IPS-11a (cell line): ENCODE results near the gene TBXAS1.

Experiments
- H3K4me3 ChIP-seq: one replicate; pipeline ENCODE4 v1.5.1; 2013; ENCODE audit warnings: low read depth, low read length, control low read depth

The TBXAS1 gene

DNA sequence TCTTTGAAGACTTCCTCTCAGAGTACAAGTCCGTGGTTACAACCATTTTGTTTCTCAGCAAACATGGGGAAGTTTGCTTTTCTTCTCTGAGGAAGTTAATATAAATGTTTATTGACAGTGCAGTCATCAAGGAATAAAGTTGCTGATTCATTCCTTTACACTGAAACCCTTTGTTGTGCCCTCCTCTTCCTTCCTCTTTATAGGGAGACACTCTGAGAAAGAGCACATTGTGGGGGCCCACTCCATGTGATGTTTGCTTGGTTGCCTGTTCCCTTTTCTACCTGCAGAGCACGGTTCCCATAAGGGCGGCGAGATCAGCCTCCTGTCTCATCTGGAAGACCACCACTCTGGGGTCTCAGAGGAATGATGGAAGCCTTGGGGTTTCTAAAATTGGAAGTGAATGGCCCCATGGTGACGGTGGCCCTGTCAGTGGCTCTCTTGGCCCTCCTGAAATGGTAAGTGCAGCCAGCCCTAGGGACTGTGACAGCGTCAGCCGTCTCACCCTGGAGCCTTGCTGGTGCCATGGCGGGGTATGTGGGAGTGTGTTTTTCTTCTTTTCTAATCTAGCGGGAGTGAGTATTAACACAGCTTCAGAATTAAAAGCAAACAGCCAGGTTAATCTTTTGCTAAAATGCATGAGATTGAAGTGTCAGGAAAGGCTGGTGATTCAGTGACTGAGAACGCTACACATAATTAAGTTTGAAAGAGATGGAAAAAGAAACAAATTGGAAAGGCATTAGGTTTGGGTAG lies at the start of gene TBXAS1:
Gene TBXAS1 (plus strand): TSS at position 240 of the 750 bp plus-strand sequence. CDS start 127 bp downstream, at position 367.
- H3K4me3 ChIP-seq: no peak within 1 kb of the TSS

DNA sequence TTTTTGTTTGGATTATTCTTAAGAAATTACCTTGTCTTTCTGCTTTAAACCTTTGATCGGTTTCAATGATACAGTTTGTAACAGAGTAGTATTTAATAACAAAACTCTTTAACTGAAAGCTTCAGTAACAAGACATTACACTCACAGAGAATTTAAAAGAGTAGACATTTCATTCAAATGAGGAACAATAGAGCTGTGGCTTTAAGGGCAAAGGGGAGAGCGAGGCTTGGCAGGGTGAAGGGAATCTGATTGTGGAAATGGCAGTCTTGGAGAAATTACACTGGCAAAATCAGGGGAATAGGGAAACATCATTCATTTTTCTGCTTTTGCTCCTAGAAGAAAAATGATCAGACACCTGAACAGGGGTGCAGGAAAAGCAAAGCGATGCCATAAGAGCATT lies 46.1 kb upstream of the TBXAS1 start:
- no peak overlapping the region for H3K4me3 ChIP-seq

DNA sequence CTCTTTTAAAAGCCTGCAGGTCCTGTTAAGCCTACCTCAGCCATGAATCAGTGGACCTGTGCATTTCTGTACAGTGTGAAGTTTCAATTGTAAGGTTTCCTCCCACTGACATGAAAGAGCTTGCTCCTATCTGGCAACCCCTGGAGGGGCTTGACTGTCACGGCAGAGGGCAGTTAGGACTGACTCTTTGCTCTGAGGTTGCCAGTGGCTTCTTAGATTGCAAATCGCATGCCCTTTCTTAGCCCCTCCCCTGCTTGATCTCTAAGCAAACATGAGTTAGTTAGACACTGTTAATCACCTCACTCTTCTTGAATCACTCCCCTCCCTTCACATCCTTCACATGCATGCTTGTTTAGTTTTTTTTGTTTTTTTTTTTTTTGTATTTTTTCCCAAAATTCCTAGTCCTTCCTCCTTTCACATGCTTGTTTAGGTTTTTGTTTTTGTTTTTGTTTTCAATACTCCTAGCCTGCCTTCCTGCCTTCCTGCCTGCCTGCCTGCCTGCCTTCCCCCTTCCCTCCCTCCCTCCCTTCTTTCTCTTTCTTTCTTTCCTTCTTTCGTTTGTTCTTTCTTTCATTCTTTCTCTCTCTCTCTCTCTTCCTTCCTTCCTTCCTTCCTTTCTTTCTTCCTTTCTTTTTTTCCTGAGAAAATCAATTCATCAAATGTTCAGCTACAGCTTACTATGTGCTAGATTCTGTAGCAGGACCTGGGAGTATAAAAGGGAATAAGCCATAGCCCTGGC lies 45.2 kb upstream of the TBXAS1 start:
- no peak overlapping the region for H3K4me3 ChIP-seq

DNA sequence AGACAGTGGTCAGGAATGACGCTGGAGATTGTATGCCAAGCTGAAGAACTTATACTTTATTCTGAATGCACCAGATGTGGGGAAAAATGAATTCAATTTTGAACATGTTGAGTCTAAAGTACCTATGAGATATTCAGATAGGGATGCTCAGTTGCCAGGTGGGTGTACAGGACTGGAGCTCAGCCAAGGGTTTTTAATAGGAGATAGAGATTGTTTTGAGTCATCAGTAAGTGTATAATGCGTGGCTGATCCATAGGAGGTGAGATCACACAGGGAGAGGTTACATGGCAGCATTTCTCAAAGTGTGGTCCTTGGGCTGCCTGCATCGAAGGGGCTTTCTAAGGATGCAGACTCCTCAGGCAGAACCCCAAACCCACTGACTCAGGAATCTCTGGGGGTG lies 44.4 kb upstream of the TBXAS1 start:
- no peak overlapping the region for H3K4me3 ChIP-seq

DNA sequence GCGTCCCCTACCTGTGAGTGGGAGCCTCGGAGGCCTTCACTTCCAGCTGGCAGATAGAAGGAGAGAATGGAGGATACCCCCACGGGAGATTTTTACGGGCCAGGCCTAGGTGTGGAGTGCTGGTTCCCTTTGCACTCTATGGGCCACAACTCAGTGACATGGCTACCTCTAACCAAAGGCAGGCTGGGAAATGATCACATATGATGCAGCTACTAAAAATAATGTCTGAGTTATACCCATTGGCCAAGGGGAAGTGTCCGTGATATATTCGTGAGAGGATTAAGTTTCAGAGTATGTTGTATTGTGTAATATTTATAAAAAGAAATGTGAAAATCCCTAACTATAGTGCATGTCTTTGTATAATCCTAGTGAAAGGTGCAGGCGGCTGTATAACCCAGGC lies 37.7 kb upstream of the TBXAS1 start:
- no peak overlapping the region for H3K4me3 ChIP-seq

DNA sequence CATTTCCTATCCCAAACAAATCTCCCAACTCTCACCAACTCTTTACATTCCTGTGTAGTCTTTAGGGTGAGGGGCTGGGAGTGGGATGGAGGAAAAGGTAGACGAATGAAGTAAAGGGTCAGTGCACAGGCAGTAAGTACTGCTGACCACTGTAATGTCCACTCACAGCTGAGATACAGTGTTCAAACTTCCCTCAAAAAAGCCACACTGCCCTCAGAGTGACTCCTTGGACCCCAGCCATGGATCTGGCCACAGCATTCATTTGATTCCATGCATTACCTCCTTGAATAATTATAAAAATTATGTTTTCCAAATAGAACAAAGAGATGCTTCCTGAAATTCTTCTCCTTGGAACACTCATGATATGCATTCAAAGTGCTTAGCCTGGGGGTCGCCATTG lies 31.5 kb upstream of the TBXAS1 start:
- no peak overlapping the region for H3K4me3 ChIP-seq

DNA sequence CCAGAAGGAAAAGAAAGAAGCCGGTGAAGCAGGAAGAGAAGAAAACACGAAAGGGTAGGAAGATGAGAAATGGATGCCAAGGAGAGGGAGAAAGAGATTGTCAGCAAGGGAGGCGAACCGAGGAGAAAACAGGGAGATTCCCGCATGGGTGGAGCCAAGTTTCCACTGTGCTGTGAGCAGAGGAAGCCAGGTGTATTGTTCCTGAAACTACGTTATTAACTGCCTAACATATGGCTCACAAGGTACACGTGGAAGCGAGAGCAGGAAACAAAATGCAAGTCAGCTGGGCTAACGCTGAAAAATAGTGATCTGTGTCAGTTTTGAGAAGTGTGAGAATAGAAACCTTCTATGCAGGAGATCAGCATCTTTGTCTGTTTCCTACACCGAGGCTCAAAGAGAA lies 30.8 kb upstream of the TBXAS1 start:
- H3K4me3 ChIP-seq: no peak overlapping the region

DNA sequence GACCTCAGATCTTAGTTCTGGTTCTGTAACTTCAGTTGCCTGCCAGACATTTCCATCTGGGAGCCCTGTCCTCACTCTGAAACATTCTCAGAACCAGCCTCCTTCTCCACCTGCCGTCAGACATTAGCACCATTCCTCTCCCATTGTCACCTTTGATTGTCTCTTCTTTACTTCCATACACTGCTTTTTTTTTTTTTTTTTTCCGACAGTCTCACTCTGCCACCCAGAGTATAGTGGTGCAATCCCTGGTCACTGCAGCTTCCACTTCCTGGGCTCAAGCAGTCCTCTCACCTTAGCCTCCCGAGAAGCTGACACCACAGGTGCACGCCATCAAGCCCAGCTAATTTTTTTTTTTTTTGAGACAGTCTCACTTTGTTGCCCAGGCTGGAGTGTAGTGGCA lies 30.2 kb upstream of the TBXAS1 start:
- no peak overlapping the region for H3K4me3 ChIP-seq

DNA sequence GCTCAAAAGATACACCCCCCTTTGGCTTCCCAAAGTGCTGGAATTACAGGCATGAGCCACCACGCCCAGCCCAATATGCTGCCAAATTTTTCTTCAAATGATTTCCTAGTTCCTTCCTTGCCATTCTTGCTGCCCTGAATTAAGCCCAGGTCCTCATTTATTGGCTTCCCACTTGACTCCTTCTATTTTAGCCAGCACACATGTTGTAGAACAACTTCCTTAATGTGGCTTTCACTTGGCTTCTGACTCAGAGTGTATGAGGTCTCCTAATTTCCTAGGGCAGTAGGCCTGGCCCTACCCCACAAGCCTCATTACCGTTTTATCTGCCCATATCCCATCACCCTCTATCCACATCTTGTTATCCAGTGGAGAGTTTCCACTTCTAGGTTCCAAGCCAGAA lies 29.5 kb upstream of the TBXAS1 start:
- H3K4me3 ChIP-seq: no peak overlapping the region

DNA sequence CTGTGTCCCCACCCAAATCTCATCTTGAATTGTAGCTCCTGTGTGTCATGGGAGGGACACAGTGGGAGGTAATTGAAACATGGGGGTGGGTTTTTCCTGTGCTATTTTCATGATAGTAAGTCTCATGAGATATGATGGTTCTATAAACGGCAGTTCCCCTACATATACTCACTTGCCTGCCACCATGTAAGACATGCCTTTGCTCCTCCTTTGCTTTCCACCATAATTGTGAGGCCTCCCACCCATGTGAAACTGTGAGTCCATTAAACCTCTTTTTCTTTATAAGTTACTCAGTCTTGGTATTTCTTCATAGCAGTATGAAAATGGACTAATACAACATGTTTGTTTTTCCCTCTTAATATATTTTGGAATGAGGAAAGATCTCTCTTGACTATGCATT lies 24.5 kb upstream of the TBXAS1 start:
- H3K4me3 ChIP-seq: no peak overlapping the region

DNA sequence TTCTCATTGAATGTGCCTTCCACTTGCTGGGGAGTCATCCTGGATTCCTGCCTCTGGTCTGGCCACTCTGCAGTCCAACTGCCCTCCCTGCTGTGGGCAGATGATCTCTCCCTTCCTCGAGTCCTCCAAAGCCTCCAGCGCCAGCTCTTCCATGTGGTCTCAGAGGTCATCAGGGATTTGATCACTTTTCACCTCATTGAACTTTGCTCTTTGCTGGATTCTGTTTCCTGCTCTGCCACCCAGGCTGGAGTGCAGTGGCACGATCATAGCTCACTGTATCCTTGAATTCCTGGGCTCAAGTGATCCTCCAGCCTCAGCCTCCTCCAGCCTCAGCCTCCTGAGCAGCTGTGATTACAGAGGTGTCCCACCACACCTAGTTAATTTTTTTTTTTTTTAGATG lies 22.1 kb upstream of the TBXAS1 start:
- H3K4me3 ChIP-seq: no peak overlapping the region

DNA sequence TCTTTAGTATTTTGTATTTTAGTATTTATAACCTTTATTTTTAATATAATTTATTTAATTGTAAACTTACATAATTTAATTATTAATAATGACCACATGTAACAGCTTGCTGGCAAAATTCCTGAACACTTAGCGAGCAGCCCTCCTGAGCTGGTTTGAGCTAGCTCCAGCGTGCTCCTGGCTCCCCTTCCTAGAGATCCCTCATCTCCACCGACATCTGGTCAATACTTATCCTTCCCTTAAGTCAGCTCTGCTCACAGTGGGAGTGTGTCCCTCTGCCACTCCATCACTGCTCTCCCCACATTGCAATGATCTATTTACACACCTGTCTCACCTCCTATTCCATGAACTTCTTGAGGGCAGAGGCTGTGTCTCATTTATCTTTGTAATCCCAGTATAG lies 20.6 kb upstream of the TBXAS1 start:
- H3K4me3 ChIP-seq: no peak overlapping the region

DNA sequence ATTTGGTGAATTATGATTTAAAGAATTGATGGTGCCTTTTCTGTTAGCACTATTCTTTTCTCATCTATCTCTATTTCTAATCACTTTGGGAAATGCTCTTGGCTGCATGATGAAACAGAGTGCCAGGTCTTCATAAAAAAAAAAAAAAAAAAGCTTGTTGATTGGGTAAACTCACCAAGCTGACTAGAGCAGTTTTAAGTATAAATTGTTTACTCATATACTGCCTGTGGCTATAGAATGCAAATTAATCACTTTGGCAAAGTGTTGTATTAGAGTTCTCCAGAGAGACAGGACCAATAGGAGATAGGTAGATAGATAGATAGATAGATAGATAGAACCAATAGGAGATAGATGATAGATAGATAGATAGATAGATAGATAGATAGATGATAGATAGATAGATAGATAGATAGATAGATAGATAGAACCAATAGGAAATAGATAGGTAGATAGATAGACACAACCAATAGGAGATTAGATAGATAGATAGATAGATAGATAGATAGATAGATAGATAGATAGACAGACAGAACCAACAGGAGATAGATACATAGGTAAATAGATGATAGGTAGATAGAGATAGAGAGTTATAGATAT lies 20.1 kb upstream of the TBXAS1 start:
- H3K4me3 ChIP-seq: no peak overlapping the region

DNA sequence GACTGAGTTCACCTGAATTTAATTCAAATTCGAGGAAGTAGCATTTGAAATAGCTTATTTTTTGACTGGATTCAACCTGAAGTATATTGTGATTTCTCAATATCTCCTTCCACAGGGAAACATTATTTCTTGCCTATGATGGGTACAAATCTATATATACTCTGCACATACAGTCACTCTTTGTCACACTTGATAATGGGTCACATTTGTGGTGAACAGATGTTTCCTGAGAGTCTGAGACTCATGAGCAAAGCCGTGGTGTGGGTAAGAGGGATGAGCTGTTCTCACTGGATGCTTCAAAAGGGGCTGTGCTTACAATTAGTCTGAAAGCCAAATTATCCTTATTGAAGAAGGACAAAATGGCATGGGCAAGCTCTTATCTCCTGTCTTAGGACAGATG lies 18.0 kb upstream of the TBXAS1 start:
- no peak overlapping the region for H3K4me3 ChIP-seq

DNA sequence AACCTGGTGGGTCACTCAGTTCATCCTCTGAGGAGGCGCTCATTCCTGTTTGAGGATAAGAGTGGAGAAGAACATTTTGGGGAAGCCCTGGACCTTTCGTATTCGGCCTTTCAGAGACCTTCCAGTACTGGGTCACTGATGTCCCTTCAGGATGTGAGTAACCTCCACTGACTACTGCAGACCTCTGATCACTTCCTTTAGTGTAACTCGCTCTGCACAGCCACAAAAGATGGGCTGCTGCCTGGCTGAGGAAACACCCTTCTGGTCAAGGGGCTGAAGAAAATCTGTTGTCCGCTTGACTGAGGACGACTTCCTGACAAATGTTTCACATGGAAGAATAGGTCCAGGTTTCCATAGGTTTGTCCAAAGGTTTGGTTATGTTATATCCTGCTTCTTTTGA lies 15.9 kb upstream of the TBXAS1 start:
- no peak overlapping the region for H3K4me3 ChIP-seq

DNA sequence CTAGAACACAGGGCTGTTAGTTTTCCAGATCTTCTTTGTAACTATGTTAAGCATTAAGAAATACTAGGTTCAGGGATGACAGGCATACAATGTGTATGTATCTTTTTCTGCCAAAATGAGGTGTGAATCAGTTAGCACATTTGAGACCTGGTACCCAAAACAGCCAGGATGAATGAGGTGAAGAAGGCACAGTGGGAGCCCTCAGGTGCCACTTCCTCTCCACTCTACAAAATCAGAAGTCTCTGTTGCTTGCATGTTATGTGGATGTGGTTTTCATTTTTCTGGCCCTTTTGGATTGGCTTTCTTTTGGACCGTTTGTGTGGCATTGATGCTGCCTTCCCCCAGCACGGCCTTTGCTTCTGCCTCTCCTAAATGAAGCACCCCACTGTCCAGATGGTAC lies 15.4 kb upstream of the TBXAS1 start:
- H3K4me3 ChIP-seq: no peak overlapping the region

DNA sequence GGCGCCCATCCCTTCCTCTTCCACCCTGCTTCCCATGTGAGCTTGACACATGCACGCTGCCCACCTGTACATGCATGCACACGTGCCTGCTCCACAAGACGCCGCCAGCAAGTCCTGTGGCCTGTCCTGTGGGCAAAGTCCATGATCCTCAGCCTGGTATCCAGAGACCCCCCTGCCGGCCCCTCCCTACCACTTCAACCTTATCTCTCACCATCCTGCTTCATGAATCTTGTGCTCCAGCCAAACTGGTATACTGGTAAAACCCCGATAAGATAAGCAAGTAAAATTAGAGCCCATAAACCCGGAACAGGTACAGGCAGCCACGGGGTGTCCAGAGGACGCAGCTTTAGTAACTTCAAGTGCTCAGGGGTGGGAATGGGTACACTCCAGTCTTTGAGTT lies 11.8 kb upstream of the TBXAS1 start:
- H3K4me3 ChIP-seq: no peak overlapping the region

DNA sequence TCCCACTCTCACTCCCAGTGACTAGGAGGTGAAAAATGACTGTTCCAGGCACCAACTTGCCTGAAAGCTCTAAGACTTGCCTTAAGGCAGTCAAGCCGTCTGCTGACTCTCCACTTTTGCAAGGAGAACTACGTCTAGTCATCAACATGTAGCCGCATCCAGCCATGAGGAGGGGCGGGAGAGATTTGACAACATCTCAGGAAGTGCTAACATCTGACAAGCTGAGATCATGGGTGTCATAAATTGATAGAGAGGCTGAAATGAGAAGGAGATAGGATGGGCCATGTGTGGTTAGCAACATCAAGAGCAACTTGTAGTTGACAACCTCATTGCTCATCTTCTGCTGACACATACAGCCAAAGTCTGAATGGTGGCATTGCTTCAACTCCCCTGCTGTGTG lies 9.0 kb upstream of the TBXAS1 start:
- H3K4me3 ChIP-seq: no peak overlapping the region

DNA sequence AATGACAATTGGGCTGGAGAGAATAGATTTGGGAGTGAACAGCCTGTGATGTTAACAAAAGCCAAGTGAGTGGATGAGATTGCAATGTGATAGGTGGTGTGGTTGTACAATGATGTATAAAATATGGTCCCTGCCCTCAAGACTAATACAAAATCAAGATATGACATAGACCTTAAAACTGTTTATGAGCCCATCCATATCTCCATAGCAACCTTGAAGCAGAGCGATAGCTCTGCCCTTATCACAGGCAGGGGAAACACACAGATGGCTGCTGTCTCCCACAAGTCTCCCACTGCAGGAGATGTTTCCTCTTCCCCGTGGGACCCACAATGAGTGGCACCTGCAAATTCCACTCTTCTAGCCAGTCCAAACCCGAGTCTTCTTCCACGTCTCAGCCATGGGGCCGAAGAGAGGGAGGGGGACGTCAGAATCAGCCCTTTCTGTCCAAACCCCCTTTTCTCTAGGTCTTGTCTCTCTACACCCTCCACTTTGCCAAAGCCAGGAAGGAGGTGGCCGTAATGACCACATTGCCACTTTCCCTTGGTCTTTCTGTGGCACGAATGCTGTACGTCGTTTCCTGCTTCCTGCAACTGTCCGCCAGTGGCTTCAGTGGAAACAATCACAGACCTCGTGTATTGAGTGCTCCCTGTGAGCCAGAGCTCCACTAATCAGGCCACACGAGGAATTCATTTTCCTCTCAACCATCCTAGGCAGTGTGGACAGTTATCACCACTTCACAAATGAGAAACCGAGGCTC lies 7.5 kb upstream of the TBXAS1 start:
- H3K4me3 ChIP-seq: no peak overlapping the region

DNA sequence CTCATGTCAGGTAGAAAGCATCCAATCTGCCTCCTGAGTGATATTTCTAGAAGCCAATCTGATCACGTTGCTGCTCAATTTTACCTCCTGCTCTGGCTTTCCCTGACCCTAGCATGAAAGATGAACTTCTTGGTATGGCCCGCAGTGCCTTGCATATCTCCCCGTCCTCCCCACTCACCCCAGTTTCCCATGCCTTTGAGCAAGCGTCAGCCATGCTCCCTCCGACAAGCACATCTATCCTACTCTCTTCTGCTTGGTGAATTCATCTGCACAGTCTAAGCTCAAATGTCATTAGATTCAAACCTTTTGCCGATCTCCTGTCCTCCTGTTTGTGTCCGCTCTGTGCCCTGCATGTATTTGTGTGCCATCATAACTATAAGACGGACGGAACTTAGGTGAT lies 6.2 kb upstream of the TBXAS1 start:
- H3K4me3 ChIP-seq: no peak overlapping the region

DNA sequence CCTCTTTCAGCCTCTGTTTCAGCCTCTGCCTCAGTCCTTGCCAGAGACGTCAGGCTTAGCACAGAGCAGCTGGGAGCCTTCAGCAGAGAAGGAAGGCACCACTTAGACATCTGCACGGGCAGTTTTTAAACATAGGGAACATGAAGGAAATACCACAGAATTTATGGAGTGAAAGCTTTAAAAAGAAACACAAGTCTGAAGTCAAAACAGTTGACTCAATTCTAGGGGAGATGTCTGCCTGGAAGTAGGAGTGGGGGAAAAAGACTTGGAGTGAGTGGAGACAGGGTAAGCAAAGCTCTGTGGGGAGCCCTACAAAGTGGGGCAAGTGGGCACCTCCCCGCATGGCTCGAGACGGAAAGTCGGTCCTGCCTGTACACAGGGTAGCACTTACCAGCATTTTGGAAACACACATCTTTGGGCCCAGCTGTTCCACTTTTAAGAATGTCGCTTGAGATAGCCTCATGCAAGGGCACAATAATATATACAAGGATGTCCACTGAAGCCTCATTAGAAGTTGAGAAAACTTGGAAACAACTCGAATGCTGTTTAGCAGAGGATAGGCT lies 5.0 kb upstream of the TBXAS1 start:
- H3K4me3 ChIP-seq: no peak overlapping the region
